Inflammatory macrophage treated with lipopolysaccharide for 4 hours (primary cell): Measurements from ENCODE around the gene CNN2.
A peak's percentile ranks its signal among the peaks of the same experiment; 100 is the strongest.

Experiments used
- DNase-seq: peaks from one replicate; pipeline ENCODE4 v3.0.0-alpha.2; 2020

The CNN2 gene

DNA sequence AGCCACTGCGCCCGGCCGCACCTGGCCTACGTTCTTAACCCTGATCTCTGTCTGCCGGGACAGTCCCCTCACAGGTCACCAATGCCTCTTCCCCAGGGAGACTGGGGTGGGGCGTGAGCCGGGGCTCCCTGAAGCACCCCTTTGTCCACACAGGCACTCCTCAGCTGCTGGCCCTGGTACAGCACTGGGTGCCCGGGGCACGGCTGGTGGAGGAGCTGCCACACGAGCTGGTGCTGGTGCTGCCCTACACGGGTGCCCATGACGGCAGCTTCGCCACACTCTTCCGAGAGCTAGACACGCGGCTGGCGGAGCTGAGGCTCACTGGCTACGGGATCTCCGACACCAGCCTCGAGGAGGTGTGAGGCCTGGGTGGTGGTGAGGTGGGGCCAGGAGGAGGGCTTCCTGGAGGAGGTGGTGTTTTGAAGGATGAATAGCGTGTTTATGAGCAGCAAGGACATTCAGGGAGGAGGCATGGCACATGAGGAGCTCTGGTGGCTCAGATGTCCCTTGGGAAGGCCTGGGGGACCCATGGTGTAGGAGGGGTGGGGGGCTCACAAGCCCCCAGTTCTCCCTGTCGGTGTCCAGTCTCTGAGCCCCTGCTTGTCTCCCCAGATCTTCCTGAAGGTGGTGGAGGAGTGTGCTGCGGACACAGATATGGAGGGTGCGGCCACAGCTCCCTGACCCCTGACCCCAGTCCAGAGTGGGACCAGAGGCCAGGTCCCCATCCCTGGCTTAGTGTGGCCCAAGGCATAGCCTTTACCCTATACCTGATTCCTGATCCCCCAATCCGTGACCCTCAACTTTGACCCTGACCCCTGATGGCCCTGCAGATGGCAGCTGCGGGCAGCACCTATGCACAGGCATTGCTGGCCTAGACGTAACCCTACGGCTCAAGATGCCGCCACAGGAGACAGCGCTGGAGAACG lies 27.0 kb downstream of the CNN2 start:
- no peak for DNase-seq

DNA sequence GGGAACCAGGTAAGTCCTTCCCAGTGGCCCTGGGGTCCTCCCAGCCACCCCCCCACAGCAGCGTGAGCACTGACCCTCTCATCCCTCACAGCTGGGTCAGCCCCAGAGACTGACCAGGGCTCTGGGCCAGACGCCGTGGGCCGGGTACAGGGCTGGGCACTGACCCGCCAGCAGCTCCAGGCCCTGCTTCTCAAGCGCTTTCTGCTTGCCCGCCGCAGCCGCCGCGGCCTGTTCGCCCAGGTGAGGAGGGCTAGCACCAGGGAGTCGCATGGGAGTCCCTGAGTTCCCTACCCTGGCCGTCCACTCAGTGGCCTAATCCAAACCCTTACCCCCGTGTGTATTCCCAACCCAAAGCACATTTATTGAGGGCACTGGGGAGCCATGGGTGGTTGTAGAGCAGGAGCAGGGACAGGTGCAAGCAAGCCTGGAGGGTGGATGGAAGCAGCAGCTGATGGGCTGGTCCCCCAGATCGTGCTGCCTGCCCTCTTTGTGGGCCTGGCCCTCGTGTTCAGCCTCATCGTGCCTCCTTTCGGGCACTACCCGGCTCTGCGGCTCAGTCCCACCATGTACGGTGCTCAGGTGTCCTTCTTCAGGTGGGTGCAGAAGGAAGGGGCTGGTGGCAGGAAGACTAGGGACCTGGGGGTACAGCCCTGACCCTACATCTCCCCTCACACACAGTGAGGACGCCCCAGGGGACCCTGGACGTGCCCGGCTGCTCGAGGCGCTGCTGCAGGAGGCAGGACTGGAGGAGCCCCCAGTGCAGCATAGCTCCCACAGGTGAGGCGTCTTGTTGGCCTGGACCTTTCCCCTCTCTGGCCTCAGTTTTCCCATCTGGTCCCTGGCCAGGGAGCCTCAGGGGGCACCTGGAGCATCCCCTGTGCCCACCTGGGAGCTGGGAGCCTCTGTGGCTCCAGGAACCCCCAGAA lies 28.0 kb downstream of the CNN2 start:
- DNase-seq: no peak

DNA sequence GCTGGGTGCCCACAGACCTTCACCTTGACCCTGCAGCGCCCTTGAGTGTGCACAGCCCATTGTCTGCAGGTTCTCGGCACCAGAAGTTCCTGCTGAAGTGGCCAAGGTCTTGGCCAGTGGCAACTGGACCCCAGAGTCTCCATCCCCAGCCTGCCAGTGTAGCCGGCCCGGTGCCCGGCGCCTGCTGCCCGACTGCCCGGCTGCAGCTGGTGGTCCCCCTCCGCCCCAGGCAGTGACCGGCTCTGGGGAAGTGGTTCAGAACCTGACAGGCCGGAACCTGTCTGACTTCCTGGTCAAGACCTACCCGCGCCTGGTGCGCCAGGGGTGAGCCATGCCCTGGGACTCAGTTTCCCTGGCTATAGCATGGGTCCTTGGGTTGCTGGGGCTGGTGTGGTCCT lies 28.6 kb downstream of the CNN2 start:
- DNase-seq: no peak

DNA sequence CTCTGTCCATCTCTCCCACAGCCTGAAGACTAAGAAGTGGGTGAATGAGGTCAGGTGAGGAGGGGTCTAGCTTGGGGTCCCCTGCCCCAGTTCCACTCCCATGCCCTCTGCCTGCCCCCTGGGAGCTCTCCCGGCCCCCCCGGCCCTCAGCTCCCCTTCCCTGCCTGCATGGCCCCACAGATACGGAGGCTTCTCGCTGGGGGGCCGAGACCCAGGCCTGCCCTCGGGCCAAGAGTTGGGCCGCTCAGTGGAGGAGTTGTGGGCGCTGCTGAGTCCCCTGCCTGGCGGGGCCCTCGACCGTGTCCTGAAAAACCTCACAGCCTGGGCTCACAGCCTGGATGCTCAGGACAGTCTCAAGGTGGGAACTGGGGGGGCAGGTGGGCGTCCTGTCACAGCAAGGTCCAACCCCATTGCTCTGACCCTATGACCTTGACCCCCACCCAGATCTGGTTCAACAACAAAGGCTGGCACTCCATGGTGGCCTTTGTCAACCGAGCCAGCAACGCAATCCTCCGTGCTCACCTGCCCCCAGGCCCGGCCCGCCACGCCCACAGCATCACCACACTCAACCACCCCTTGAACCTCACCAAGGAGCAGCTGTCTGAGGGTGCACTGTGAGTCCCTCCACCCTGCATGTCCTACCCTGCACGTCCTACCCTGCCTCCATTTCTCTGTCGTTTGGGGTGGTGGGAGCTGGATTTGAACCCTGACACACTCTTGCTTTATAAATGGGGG lies 29.6 kb downstream of the CNN2 start:
- DNase-seq: no peak

DNA sequence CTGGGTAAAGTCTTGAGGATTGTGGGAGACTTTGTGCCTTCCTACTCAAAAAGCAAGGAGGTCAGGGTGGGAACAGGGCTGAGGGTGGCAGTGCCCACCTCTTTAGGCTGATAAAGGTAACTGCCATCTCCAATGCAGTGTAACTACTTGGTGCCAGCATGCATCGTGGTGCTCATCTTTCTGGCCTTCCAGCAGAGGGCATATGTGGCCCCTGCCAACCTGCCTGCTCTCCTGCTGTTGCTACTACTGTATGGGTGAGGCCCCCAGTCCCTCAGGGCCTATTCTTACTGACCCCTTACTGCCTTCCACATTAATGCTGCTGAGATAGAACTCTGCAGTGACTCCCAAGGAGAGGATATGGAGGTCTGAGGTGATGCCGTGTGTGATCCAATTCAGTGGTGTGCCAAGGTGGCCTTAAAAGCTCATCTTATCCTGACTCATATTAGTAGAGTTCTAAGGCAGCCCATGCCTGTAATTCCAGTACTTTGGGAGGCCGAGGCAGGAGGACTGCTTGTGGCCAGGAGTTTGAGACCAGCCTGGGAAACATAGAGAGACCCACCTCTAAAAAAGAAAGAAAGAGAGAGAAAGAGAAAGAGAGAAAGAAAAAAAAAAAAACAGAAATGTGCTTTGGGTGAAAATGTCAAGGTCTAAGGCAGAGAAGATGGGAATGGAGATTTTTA lies 30.9 kb downstream of the CNN2 start:
- DNase-seq: peak; percentile 46

DNA sequence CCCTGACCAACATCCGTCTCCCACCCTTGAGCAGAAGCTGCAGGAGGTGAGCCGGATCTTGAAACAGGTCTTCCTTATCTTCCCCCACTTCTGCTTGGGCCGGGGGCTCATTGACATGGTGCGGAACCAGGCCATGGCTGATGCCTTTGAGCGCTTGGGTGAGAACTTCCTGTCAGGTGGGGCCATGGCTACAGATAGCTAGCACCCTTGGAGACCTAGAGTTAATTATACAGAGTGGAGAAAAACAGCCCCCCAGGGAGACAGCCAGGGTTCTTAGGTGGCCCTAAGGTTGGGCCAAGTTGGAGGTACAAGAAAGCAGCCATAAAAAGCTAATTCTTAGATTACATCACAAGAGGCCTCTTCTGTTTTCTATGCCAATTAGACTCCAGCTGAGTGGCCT lies 31.7 kb downstream of the CNN2 start:
- no peak for DNase-seq

DNA sequence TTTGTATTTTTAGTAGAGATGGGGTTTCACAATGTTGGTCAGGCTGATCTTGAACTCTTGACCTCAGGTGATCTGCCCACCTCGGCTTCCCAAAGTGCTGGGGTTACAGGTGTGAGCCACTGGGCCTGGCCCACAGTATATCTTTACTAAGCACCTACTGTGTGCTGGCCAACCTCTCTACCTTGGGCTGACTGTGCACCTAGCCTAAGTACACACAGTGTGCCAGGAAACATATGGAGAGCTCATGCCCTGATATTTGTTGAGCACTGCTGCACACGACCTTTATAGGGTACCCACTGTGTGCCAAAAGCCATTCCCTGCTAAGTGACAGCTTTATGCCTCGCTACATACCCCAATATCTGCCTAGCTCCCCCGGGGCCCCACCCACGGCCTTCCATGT lies 34.3 kb downstream of the CNN2 start:
- DNase-seq: no peak

DNA sequence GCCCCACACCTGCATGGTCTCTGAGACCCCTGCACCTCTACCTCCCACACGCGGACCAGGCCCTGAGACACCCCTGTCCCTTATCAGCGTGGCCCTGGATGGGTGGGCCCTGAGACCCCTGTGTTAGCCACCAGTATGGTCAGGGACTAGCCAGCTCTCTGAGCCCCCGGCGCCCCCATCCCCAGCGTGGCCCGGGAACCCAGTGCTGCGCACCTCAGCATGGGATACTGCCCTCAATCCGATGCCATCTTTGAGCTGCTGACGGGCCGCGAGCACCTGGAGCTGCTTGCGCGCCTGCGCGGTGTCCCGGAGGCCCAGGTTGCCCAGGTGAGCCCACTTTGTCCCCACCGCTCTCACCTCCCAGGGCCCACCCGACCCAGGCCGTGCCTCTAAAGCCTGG lies 35.6 kb downstream of the CNN2 start:
- DNase-seq: no peak

DNA sequence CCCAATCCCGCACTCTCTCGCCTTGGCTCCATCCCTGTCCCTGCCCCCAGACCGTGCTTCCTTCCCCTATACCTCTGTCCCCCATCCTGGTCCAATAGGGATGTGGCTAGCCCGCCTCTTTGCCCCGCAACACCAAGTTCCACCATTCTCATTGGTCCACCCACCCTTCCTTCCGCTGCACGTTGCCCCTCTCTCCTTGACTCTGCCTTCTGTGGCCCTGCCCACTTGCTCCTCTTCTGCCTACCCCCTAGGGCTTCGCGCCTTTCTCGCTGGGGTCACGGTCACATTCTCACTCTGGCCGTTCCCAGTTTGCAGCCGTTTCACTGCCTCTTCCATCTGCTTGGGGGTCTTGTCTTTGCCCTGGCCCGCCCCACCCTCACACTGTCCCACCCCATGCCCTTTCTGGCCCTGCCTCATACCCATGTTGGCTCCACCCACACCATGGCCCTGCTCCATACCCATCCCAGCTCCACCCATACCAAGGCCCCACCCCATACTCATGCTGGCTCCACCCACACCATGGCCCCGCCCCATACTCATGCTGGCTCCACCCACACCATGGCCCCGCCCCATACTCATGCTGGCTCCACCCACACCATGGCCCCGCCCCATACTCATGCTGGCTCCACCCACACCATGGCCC lies 36.1 kb downstream of the CNN2 start:
- DNase-seq: no peak

DNA sequence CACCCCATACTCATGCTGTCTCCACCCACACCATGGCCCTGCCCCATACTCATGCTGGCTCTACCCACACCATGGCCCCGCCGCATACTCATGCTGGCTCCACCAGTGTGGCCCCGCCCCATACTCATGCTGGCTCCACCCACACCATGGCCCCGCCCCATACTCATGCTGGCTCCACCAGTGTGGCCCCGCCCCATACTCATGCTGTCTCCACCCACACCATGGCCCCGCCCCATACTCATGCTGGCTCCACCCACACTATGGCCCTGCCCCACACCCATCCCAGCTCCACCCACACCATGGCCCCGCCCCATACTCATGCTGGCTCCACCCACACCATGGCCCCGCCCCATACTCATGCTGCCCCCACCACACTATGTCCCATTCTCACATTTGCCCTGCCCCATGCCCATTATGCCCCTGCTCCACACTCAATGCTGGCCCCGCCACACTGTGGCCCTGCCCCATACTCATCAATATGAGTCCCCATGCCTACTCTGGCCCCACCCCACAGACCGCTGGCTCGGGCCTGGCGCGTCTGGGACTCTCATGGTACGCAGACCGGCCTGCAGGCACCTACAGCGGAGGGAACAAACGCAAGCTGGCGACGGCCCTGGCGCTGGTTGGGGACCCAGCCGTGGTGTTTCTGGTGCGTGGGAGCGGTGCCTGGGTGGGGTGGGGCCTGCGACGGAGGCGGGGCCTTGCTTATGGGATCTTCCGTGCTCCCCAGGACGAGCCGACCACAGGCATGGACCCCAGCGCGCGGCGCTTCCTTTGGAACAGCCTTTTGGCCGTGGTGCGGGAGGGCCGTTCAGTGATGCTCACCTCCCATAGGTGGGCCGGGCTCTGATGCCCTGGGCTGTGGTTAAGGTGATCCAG lies 36.9 kb downstream of the CNN2 start:
- DNase-seq: peak; percentile 77

DNA sequence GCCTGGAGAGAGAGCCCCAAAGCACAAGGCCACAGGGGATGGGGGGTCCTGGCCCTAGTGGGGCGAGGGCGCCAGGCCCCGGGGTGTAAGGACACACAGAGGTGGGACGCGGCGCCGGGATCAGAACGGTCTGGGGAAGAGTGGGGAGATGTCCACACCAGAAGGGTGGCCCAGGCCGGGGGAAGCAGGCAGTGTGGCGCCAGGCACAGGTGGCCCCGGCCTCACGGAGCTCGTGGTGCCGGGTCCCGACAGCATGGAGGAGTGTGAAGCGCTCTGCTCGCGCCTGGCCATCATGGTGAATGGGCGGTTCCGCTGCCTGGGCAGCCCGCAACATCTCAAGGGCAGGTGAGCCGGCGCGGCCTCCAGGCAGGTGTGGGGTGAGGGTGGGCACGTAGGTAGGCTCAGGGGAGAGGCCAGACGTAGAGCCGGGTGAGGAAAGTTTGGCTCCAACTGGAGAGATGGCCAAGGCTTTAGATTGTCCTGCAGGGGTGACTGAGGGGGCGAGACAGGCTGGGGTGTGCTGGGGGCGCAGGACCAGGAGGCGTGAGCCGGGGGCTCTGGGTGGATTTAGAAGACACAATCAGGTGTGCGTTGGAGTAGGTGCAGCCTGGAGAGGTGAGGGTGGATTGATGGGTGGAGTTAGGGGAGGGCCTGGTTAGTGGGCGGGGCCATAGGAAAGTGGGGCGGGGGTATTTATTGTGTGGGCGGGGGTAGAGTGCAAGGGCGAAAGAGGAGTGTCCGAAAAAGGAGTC lies 37.7 kb downstream of the CNN2 start:
- DNase-seq: no peak

DNA sequence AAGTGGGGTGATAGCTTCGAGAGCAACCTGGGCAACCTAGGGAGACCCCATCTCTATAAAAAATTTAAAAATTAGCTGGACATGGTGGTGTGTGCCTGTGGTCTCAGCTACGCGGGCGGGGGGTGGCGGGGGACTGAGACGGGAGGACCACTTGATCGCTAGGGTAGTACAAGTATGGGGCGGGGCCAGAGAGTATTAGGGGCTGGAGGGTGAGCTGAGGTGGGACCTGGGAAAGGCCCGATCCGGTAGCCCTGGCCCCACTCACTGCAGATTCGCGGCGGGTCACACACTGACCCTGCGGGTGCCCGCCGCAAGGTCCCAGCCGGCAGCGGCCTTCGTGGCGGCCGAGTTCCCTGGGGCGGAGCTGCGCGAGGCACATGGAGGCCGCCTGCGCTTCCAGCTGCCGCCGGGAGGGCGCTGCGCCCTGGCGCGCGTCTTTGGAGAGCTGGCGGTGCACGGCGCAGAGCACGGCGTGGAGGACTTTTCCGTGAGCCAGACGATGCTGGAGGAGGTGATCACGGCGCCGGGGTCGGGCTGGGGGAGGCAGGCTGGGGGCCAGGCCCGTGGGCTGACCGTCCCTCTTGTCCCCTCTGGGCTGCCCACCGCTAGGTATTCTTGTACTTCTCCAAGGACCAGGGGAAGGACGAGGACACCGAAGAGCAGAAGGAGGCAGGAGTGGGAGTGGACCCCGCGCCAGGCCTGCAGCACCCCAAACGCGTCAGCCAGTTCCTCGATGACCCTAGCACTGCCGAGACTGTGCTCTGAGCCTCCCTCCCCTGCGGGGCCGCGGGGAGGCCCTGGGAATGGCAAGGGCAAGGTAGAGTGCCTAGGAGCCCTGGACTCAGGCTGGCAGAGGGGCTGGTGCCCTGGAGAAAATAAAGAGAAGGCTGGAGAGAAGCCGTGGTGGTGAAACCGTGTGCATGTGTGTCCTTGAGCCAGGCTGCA lies 38.5 kb downstream of the CNN2 start:
- DNase-seq: peak; percentile 81

DNA sequence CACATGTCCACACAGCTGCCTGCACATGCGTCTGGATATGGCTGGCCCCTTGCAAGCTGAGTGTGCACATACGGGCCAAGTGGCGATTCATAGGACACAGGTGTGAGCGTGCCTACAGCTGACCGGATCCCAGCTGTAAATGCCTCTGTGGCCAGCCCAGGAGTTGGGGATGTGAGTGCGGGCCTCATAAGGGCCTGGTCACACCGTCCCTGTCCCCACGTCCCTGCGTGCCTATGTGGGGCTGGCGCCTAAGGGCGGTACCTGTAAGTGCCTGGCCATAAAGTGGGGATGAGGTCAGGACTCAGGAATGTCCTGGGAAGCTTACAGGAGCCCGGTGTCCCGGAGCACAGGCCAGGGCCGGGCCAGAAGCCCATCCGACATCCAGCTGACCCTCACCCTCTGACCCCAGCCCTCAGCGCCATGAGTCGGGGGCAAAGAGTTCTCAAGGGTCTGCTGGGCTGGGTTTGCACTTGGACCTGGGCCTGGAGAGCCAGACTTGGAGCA lies 39.2 kb downstream of the CNN2 start:
- DNase-seq: no peak

DNA sequence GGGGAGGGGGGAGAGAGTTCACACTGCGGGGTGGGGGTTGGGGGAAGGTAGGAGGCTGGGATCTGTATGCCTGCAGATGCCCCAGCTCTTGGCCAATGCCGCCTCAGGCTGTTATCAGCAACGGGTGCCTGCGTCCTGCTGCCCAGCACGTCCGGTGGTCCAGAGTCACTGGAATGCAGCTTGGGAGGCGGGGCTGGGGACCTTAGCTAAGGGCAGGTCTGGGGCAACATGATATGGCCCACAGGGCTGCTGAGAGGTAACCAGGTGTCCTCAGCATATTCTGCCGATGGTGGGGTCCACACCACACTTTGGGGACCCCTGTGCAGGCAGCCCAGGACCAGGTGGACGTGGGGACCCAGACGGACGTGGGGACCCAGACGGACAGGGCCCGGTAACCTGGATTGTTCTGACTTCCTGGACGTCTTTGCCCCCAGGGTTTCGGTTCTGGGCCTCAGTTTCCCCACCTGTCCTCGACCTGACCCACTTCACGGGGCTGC lies 39.9 kb downstream of the CNN2 start:
- no peak for DNase-seq

DNA sequence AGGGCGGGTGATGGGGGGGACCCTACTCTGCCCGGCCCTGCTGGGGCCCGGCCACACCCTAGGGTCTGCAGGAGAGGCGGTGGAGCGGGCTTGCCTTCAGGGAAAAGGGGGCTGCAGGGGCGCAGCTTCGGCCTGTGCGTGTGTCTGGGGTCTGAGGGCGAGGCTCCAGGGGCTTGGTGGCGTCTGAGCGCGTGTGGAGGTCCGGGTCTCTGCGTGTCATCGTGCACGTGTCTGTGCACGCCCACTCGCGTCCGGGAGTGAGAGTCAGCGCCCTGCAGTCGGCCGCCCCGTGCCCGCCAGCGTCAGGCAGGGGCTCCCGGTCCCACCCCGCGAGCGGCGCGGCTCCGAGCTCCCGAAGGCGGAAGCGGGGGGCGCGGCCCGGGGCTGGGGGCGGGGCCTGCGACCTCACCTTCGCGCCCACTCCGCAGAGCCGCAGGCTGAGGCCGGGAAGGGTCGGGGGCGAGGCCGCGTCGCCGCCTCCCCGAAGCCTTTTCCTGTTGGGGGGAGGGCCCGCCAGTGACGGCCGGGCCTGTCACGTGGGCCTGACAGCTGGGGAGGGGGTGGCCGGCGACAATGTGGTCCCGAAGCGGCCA lies 40.4 kb downstream of the CNN2 start, which contains the start of gene ARHGAP45:
Gene ARHGAP45, plus strand, starts transcription at position 420 of the 593 bp plus-strand sequence. CDS start 239 bp downstream, outside the sequence.
- peak; percentile 72 for DNase-seq

DNA sequence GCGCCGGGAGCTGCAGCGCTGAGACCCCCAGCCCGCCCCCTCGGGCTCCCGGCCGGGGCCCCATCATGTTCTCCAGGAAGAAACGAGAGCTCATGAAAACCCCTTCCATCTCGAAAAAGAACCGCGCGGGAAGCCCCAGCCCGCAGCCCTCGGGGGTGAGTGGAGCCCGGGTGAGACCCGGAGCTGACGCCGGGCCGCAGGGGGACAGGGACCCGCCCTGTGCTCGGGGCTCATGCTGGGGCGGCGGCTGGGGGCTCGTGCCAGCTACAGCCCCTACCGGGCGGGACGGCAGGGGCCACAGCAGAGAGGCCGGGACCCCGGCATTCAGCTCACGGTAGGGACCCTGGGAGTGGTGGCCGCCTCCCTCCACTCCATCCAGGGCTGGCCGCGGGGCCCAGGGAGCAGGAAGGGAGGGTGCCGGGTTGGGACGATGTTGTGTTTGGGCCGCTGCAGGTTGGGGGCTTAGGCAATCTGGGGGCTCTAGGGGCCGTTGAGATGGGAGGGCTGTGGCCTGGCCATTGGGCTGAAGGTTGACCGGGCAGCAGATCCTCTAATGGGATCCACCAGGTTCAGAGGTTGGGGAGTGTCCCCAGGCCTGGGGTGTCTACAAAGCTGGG lies 41.0 kb downstream of the CNN2 start:
- no peak for DNase-seq
